ENCODE results near the gene SOX1.

GRCh38 chr13:112079696-112080095 is 12.7 kb downstream of the SOX1 start:
- TF ChIP-seq CTCF (conservative IDR thresholded peaks at IDR 0.05; ENCODE audit: low read length) (no peak), EZH2phosphoT487 (IDR thresholded peaks at IDR 0.05; ENCODE audit: borderline replicate concordance, low read depth, low read length) (no peak)

All from OCI-LY7 (cell line).